GM23338 (cell line): Measurements from ENCODE around the gene SH3PXD2B.

Source experiments
- CTCF ChIP-seq, 2 experiments: fragments of 200-600 bp in 1 of 2; sonication (generic) in 1 of 2; conservative IDR thresholded peaks; 2 replicates each; pipeline versions ENCODE4 v1.5.1 to v1.6.1; 2016 to 2017; ENCODE audit warnings: antibody characterized with exemption in 2 of 2, low read depth in 2 of 2, mild to moderate bottlenecking in 2 of 2, moderate library complexity in 1 of 2
- EZH2 ChIP-seq: fragments of 200-600 bp; sonication (generic); IDR thresholded peaks from one replicate; pipeline ENCODE4 v1.8.0; 2017; ENCODE audit warnings: antibody characterized with exemption, mild to moderate bottlenecking, low read depth; ENCODE audit not compliant: unreplicated experiment
- EZH2phosphoT487 ChIP-seq: fragments of 200-600 bp; sonication (generic); IDR thresholded peaks from one replicate; pipeline ENCODE4 v1.8.1; 2018; ENCODE audit warnings: antibody characterized with exemption; ENCODE audit not compliant: unreplicated experiment
- POLR2AphosphoS5 ChIP-seq: IDR thresholded peaks from 2 replicates; pipeline ENCODE4 v1.6.1; 2016; ENCODE audit warnings: antibody characterized with exemption, low read depth
- REST ChIP-seq: IDR thresholded peaks from one replicate; pipeline ENCODE4 v1.6.1; 2018; ENCODE audit warnings: antibody characterized with exemption; ENCODE audit not compliant: unreplicated experiment
- ZNF331 ChIP-seq: fragments of 250-450 bp; sonication (Bioruptor Pico); IDR thresholded peaks from 2 replicates; pipeline ENCODE4 v1.5.0; 2020; ENCODE audit warnings: low read depth, mild to moderate bottlenecking, moderate library complexity

GRCh38 chr5:172477466-172477865 is 23.1 kb upstream of the SH3PXD2B start:
- TF ChIP-seq CTCF (conservative IDR thresholded peaks at IDR 0.05; ENCODE audit: low read depth in 2 of 2): no peak
- TF ChIP-seq EZH2phosphoT487: no peak
- TF ChIP-seq POLR2AphosphoS5: no peak
- no peak for TF ChIP-seq REST
- TF ChIP-seq ZNF331 (CRISPR knock-in tag): no peak
- TF ChIP-seq EZH2: no peak
